Measurements from ENCODE around the gene LIX1.
"Not testable (repeated sequence)": the region's sequence is repeated elsewhere in the genome, so short reads cannot be mapped to it uniquely, and the experiment has no call there.

Gene LIX1

GRCh38 chr5:97183100-97183929 is 40.9 kb upstream of the LIX1 start, which contains the start of gene RIOK2:
Gene RIOK2, minus strand, starts transcription at chr5:97183247. Its CDS starts 56 bp downstream, at chr5:97183191.
- Histone ChIP-seq H3K23ac (ENCODE audit: low read length) (no peak within 1 kb of the TSS), H4K91ac (ENCODE audit: low read depth, low read length) (peak within 1 kb of the TSS; percentile 47), H2BK120ac (ENCODE audit: insufficient read depth, low read length, poor library complexity) (peak within 1 kb of the TSS; percentile 75), H3K4me2 (ENCODE audit: low read length) (peak within 1 kb of the TSS; percentile 67), H4K12ac (ENCODE audit: low read depth, low read length) (peak within 1 kb of the TSS; percentile 68), H3K27me3 (ENCODE audit: insufficient read depth, low read length) (no peaks in the 10 kb centered on the region), H2AK5ac (ENCODE audit: low read length) (peak within 1 kb of the TSS; percentile 30), H2BK12ac (ENCODE audit: low read length) (no peak within 1 kb of the TSS), H2AFZ (ENCODE audit: insufficient read depth, low read length, poor library complexity) (peak within 1 kb of the TSS; percentile 62), H3K9me3 (ENCODE audit: insufficient read depth, low read depth, low read length) (no peaks in the 10 kb centered on the region), H3K18ac (ENCODE audit: low read length) (peak within 1 kb of the TSS; percentile 57), H3K4me1 (ENCODE audit: control insufficient read depth in 1 of 2, insufficient read depth in 2 of 2, low read length in 2 of 2) (peaks cover 0 to 2% of the 10 kb centered on the region in 2 experiments), H3K79me1 (ENCODE audit: low read length) (peaks cover 9% of the 10 kb centered on the region), H3K4me3 (ENCODE audit: low read depth, low read length) (peak within 1 kb of the TSS; percentile 87), H3K9ac (ENCODE audit: low read length) (peak within 1 kb of the TSS; percentile 88), H3K14ac (ENCODE audit: low read length) (peak within 1 kb of the TSS; percentile 16), H3K27ac (ENCODE audit: low read depth, low read length) (peak within 1 kb of the TSS; percentile 83), H3K79me2 (ENCODE audit: control insufficient read depth, insufficient read depth, low read length, poor library complexity) (peaks cover 1% of the 10 kb centered on the region), H4K8ac (ENCODE audit: low read depth, low read length) (peak within 1 kb of the TSS; percentile 91), H2BK5ac (ENCODE audit: low read depth, low read length, poor library complexity) (peak within 1 kb of the TSS; percentile 50), H3K36me3 (ENCODE audit: control insufficient read depth in 1 of 2, insufficient read depth in 2 of 2, low read length in 2 of 2) (peaks cover 0 to 3% of the 10 kb centered on the region in 2 experiments), H3K4ac (ENCODE audit: low read depth, low read length) (peak within 1 kb of the TSS; percentile 64)
- DNase-seq = peak; percentile 96 to 97
- no CpG with 5 or more reads among the region's 44 CpGs for WGBS (ENCODE audit: extremely low coverage, insufficient coverage, insufficient read length)

DNA sequence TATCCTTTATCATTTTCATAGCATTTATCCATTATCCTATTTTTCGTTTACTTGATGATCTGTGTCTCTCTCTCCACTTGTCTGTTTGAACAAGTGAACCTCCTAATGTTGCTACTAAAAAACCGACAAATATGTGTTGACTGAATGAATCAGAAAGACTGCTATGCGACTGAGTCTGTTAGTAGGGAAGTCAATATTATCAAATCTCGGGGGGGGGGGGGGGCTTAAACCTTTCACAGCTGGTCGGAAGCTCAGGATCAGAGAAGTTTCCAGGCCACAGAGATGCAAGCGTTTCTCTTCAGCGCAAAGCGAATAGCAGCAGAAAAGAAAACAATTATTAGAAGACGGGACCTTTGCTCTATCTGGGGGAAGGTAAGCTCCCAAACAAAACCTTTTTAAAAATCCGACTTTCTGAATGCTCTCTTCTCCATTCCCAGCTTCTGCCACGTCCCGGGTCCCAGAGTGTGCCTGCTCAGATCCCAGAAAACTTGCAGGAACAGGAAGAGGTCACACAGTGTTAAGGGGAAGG is 40.2 kb upstream of the LIX1 start:
- peak overlapping the region; percentile 26 for H2BK120ac ChIP-seq (ENCODE audit: insufficient read depth, low read length, poor library complexity)

GRCh38 chr5:97181856-97182545 is 39.6 kb upstream of the LIX1 start:
- Histone ChIP-seq H2AK5ac (ENCODE audit: low read length) (no peak overlapping the region), H2AFZ (ENCODE audit: insufficient read depth, low read length, poor library complexity) (no peak overlapping the region), H3K4me2 (ENCODE audit: low read length) (peak overlapping the region; percentile 67), H3K79me1 (ENCODE audit: low read length) (peaks cover 9% of the 10 kb centered on the region), H2BK5ac (ENCODE audit: low read depth, low read length, poor library complexity) (no peak overlapping the region), H3K27ac (ENCODE audit: low read depth, low read length) (no peak overlapping the region), H3K27me3 (ENCODE audit: insufficient read depth, low read length) (no peaks in the 10 kb centered on the region), H4K91ac (ENCODE audit: low read depth, low read length) (no peak overlapping the region), H4K12ac (ENCODE audit: low read depth, low read length) (no peak overlapping the region), H3K9me3 (ENCODE audit: insufficient read depth, low read depth, low read length) (no peaks in the 10 kb centered on the region), H3K4me1 (ENCODE audit: control insufficient read depth in 1 of 2, insufficient read depth in 2 of 2, low read length in 2 of 2) (peaks cover 0 to 2% of the 10 kb centered on the region in 2 experiments), H3K9ac (ENCODE audit: low read length) (no peak overlapping the region), H3K18ac (ENCODE audit: low read length) (no peak overlapping the region), H2BK120ac (ENCODE audit: insufficient read depth, low read length, poor library complexity) (no peak overlapping the region), H3K23ac (ENCODE audit: low read length) (no peak overlapping the region), H3K14ac (ENCODE audit: low read length) (no peak overlapping the region), H3K4me3 (ENCODE audit: low read depth, low read length) (no peak overlapping the region), H3K4ac (ENCODE audit: low read depth, low read length) (peak overlapping the region; percentile 58), H2BK12ac (ENCODE audit: low read length) (no peak overlapping the region), H3K36me3 (ENCODE audit: control insufficient read depth in 1 of 2, insufficient read depth in 2 of 2, low read length in 2 of 2) (peaks cover 0 to 6% of the 10 kb centered on the region in 2 experiments), H4K8ac (ENCODE audit: low read depth, low read length) (no peak overlapping the region), H3K79me2 (ENCODE audit: control insufficient read depth, insufficient read depth, low read length, poor library complexity) (peaks cover 1% of the 10 kb centered on the region)
- no peak for DNase-seq
- no CpG with 5 or more reads among the region's 4 CpGs for WGBS (ENCODE audit: extremely low coverage, insufficient coverage, insufficient read length)

More for the DNA sequence above, 40.2 kb upstream of the LIX1 start:
- H3K27me3 ChIP-seq (ENCODE audit: insufficient read depth, low read length) = no peaks in the 10 kb centered on the region
- H2BK5ac ChIP-seq (ENCODE audit: low read depth, low read length, poor library complexity) = peak overlapping the region; percentile 18
- H4K91ac ChIP-seq (ENCODE audit: low read depth, low read length) = peak overlapping the region; percentile 41
- H3K9me3 ChIP-seq (ENCODE audit: insufficient read depth, low read depth, low read length) = no peaks in the 10 kb centered on the region
- H2AK5ac ChIP-seq (ENCODE audit: low read length) = no peak overlapping the region
- no peak overlapping the region for H3K23ac ChIP-seq (ENCODE audit: low read length)
- H3K4ac ChIP-seq (ENCODE audit: low read depth, low read length) = peak overlapping the region; percentile 42
- DNase-seq = no peak
- peak overlapping the region; percentile 67 for H3K4me2 ChIP-seq (ENCODE audit: low read length)
- peak overlapping the region; percentile 88 for H3K9ac ChIP-seq (ENCODE audit: low read length)
- peaks cover 1% of the 10 kb centered on the region for H3K79me2 ChIP-seq (ENCODE audit: control insufficient read depth, insufficient read depth, low read length, poor library complexity)
- H3K14ac ChIP-seq (ENCODE audit: low read length) = peak overlapping the region; percentile 16
- peaks cover 0 to 2% of the 10 kb centered on the region in 2 experiments for H3K4me1 ChIP-seq (ENCODE audit: control insufficient read depth in 1 of 2, insufficient read depth in 2 of 2, low read length in 2 of 2)
- WGBS (ENCODE audit: extremely low coverage, insufficient coverage, insufficient read length) = no CpG with 5 or more reads among the region's 12 CpGs
- H3K18ac ChIP-seq (ENCODE audit: low read length) = peak overlapping the region; percentile 57
- peak overlapping the region; percentile 90 for H4K8ac ChIP-seq (ENCODE audit: low read depth, low read length)
- no peak overlapping the region for H2BK12ac ChIP-seq (ENCODE audit: low read length)
- H3K4me3 ChIP-seq (ENCODE audit: low read depth, low read length) = peak overlapping the region; percentile 87
- peak overlapping the region; percentile 45 for H4K12ac ChIP-seq (ENCODE audit: low read depth, low read length)
- H3K79me1 ChIP-seq (ENCODE audit: low read length) = peaks cover 9% of the 10 kb centered on the region
- H2AFZ ChIP-seq (ENCODE audit: insufficient read depth, low read length, poor library complexity) = peak overlapping the region; percentile 62
- H3K36me3 ChIP-seq (ENCODE audit: control insufficient read depth in 1 of 2, insufficient read depth in 2 of 2, low read length in 2 of 2) = peaks cover 0 to 6% of the 10 kb centered on the region in 2 experiments
- peak overlapping the region; percentile 83 for H3K27ac ChIP-seq (ENCODE audit: low read depth, low read length)

DNA sequence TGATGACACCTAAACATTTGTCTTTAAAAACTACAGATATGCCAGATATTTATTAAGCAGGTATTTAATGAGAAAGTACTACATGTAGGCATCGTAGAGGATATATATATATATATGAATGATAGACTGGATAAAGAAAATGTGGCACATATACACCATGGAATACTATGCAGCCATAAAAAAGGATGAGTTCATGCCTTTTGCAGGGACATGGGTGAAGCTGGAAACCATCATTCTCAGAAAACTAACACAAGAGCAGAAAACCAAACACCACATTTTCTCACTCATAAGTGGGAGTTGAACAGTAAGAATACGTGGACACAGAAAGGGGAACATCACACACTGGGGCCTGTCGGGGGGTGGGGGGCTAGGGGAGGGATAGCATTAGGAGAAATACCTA is 37.0 kb upstream of the LIX1 start:
- not testable (repeated sequence) for H4K91ac ChIP-seq (ENCODE audit: low read depth, low read length); H2BK120ac ChIP-seq (ENCODE audit: insufficient read depth, low read length, poor library complexity); H3K18ac ChIP-seq (ENCODE audit: low read length); H3K23ac ChIP-seq (ENCODE audit: low read length); H3K4ac ChIP-seq (ENCODE audit: low read depth, low read length); H3K4me3 ChIP-seq (ENCODE audit: low read depth, low read length); H2AK5ac ChIP-seq (ENCODE audit: low read length); H2AFZ ChIP-seq (ENCODE audit: insufficient read depth, low read length, poor library complexity); H3K27ac ChIP-seq (ENCODE audit: low read depth, low read length); DNase-seq; H4K8ac ChIP-seq (ENCODE audit: low read depth, low read length); H3K4me2 ChIP-seq (ENCODE audit: low read length); H2BK5ac ChIP-seq (ENCODE audit: low read depth, low read length, poor library complexity); H3K79me1 ChIP-seq (ENCODE audit: low read length); H4K12ac ChIP-seq (ENCODE audit: low read depth, low read length); H3K4me1 ChIP-seq (ENCODE audit: control insufficient read depth in 1 of 2, insufficient read depth in 2 of 2, low read length in 2 of 2); H3K79me2 ChIP-seq (ENCODE audit: control insufficient read depth, insufficient read depth, low read length, poor library complexity); H3K9me3 ChIP-seq (ENCODE audit: insufficient read depth, low read depth, low read length); H2BK12ac ChIP-seq (ENCODE audit: low read length); H3K14ac ChIP-seq (ENCODE audit: low read length); H3K9ac ChIP-seq (ENCODE audit: low read length); H3K27me3 ChIP-seq (ENCODE audit: insufficient read depth, low read length)
- WGBS (ENCODE audit: extremely low coverage, insufficient coverage, insufficient read length) = no CpG with 5 or more reads among the region's 3 CpGs
- peaks cover 6 to 13% of the 10 kb centered on the region in 2 experiments for H3K36me3 ChIP-seq (ENCODE audit: control insufficient read depth in 1 of 2, insufficient read depth in 2 of 2, low read length in 2 of 2)

Data from trophoblast cell (in vitro differentiated cells and primary cell).